HG02981 (cell line): ENCODE data around the gene APOA4.

ENCODE experiments used
- ATAC-seq: cut with Tn5 transposase; IDR thresholded peaks from one replicate; pipeline ENCODE4 v1.9.1; 2021; ENCODE audit warnings: mild to moderate bottlenecking, moderate library complexity; ENCODE audit not compliant: unreplicated experiment

The APOA4 gene

DNA sequence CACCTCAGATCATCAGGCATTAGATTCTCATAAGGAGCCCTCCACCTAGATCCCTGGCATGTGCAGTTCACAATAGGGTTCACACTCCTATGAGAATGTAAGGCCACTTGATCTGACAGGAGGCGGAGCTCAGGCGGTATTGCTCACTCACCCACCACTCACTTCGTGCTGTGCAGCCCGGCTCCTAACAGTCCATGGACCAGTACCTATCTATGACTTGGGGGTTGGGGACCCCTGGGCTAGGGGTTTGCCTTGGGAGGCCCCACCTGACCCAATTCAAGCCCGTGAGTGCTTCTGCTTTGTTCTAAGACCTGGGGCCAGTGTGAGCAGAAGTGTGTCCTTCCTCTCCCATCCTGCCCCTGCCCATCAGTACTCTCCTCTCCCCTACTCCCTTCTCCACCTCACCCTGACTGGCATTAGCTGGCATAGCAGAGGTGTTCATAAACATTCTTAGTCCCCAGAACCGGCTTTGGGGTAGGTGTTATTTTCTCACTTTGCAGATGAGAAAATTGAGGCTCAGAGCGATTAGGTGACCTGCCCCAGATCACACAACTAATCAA, 8.8 kb upstream of the APOA4 start:
- ATAC-seq = no peak

DNA sequence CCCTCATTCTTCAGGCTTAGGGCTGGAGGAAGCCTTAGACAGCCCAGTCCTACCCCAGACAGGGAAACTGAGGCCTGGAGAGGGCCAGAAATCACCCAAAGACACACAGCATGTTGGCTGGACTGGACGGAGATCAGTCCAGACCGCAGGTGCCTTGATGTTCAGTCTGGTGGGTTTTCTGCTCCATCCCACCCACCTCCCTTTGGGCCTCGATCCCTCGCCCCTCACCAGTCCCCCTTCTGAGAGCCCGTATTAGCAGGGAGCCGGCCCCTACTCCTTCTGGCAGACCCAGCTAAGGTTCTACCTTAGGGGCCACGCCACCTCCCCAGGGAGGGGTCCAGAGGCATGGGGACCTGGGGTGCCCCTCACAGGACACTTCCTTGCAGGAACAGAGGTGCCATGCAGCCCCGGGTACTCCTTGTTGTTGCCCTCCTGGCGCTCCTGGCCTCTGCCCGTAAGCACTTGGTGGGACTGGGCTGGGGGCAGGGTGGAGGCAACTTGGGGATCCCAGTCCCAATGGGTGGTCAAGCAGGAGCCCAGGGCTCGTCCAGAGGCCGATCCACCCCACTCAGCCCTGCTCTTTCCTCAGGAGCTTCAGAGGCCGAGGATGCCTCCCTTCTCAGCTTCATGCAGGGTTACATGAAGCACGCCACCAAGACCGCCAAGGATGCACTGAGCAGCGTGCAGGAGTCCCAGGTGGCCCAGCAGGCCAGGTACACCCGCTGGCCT, 7.2 kb upstream of the APOA4 start:
- ATAC-seq = no peak

DNA sequence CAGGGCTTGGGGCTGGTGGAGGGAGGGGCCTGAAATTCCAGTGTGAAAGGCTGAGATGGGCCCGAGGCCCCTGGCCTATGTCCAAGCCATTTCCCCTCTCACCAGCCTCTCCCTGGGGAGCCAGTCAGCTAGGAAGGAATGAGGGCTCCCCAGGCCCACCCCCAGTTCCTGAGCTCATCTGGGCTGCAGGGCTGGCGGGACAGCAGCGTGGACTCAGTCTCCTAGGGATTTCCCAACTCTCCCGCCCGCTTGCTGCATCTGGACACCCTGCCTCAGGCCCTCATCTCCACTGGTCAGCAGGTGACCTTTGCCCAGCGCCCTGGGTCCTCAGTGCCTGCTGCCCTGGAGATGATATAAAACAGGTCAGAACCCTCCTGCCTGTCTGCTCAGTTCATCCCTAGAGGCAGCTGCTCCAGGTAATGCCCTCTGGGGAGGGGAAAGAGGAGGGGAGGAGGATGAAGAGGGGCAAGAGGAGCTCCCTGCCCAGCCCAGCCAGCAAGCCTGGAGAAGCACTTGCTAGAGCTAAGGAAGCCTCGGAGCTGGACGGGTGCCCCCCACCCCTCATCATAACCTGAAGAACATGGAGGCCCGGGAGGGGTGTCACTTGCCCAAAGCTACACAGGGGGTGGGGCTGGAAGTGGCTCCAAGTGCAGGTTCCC, 6.5 kb upstream of the APOA4 start, which contains the start of gene APOC3:
TSS of gene APOC3 (plus strand) at position 383 of the 659 bp plus-strand sequence. CDS start 676 bp downstream, outside the sequence.
- no peak for ATAC-seq

GRCh38 chr11:116828632-116829524, 5.8 kb upstream of the APOA4 start:
- no peak for ATAC-seq

- ATAC-seq = no peak
Measured at GRCh38 chr11:116827461-116827860, 4.4 kb upstream of the APOA4 start.

DNA sequence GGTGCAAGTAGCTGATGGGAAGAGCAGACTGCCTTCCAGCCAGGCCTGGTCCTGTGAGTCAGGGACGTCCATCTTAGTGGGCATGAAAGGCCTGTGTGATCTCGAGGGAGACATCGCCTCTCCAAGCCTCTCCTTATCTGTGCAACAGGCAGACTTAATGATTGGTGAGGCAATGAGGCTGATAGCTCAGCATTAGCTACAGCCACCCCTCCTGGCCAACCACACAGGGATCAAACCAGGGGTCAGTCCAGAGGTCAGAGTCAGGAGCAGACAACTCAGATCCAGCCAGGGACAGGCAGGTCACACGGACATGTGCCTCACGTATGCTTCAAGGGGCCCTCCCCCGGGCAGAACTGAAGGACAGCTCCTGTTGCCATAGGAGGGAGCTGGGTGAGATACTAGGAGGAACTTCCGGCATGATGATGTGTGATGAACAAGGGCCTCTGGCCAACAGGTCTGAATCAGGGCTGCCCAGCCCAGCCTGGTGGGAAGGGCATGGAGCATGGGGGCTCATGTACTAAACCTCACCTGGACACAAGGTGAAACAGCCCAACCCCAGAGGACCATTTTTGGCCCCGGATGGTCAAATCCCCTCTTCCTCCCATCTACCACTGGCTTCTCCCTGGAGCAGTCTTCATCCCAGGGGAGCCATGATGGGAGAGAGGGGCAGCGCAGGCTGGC, 3.8 kb upstream of the APOA4 start:
- no peak for ATAC-seq

DNA sequence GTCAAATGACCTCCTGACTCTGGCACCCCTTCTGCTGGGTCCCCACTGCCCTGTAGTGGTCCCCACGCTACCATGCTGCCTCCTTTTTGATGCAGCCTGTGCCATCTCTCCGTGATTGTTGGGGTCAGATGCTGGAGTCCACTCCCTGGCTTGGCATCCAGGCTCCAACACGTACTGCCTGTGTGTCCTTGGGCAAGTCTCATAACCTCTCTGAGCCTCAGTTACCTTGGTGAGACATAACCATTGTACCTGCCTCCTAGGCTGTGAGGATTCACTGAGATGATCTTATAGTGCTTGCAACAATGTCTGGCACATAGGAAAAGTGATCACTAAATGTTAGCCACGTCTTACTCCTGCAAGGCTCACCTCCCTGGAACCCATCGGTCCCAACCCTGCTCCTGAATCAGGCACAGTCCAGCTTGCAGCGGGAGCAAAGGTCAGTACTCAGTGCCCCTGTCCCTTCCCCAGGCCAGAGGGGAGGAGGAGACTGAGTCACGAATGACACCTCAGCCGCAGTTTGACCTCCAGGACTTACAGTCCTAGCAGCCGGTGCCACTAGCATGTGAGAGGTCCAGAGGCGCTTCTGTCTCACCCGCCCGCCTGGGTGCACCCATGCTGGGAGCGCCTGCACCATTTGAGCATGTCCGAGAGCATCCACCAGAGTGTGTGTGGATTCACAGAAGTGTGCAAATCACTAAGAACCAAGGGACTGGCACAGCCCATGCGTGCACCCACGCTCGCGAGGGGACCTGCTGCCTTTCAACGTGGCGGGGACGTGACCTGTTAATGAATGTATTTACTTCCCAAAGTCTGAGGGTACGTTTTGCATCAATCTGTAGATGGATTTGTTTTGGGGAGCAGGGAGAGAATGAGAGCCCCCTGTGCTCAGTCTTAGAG, 3.0 kb upstream of the APOA4 start:
- no peak for ATAC-seq

DNA sequence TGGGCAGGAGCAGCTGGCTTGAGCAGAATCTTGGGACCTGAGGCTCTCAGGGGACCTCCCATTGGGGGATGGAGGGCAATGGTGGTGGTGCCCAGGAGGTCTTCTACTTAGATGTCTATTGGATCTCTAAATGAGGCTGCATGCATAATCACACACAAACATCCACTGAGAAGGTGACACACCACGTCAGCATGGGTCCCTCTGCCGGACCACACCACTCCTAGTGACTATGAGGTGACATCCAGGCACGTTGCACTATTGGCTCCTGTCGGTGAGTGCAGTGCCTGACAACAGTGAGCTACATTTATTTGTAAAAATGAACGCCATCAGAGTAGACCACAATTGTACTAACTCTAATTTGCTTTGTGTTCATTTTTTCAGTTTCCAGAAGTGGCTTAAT, 2.3 kb upstream of the APOA4 start:
- no peak for ATAC-seq

DNA sequence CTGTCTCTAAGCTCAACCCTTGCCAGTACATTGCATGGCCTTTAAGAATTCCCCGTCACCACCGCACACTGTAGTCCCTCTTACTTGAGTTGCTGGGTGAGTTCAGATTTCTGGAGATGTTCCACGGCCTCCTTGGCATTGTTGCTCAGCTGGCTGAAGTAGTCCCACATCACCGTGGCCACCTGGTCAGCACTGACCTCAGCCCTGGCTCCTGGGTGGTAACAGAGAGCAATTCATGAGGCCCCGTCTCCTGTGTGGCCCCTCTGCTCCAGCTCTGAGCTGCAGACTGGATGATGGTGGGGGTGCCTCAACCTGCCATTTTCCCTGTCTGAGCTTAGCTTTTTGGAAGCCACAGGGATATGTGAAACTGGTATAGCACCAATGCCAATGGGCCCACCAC, 529 bp downstream of the APOA4 start:
- ATAC-seq = no peak

DNA sequence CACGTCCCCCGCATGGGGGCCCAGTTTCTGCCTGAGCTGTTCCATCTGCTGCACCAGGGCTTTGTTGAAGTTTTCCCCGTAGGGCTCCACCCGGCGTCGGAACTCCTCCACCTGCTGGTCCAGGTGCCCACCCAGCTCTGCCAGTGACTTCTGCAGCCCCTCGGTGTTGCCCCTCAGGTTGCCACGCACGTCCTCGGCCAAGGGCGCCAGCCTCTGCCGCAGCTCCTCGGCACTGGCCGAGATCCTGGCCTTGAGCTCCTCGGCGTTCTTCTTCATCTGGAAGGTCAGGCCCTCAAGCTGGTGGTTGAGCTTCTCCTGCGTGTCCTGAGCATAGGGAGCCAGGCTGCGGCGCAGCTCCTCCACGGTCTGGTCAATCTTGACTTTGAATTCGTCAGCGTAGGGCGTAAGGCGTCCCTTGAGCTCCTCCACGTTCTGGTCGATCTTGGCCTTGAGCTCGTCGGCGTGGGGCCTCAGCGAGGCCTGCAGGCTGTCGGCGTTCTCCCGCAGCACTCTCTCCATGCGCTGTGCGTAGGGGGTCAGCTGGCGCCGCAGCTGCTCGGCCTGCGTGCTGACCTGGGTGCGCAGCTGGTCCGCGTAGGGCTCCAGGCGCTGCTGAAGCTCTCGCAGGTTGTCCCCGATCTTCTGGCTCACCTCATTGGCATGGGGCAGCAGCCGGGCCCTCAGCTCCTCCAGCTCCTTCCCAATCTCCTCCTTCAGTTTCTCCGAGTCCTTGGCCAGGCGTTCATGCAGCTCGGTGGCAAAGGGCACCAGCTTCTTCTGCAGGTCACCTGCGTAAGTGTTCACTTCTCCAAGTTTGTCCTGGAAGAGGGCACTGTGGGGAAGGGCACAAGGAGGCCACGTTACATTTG, 1.8 kb downstream of the APOA4 start:
- ATAC-seq = no peak

GRCh38 chr11:116819049-116819448, 4.1 kb downstream of the APOA4 start:
- ATAC-seq = no peak

DNA sequence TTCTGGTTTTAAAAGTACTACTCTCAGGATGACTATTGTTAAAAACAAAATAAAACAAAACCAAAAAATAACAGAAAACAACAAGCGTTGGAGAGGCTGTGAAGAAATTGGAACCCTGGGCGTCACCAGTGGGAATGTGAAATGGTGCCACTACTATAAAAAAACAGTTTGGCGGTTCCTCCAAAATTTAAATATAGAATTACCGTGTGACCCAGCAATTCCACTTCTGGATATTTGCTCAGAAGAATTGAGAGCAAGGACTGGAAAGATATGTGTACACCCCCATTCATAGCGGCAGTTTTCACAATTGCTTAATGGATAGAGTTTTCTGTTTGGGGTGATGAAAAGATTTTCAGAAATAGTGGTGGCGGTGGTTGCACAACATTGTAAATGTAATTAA, 8.6 kb downstream of the APOA4 start:
- no peak for ATAC-seq

DNA sequence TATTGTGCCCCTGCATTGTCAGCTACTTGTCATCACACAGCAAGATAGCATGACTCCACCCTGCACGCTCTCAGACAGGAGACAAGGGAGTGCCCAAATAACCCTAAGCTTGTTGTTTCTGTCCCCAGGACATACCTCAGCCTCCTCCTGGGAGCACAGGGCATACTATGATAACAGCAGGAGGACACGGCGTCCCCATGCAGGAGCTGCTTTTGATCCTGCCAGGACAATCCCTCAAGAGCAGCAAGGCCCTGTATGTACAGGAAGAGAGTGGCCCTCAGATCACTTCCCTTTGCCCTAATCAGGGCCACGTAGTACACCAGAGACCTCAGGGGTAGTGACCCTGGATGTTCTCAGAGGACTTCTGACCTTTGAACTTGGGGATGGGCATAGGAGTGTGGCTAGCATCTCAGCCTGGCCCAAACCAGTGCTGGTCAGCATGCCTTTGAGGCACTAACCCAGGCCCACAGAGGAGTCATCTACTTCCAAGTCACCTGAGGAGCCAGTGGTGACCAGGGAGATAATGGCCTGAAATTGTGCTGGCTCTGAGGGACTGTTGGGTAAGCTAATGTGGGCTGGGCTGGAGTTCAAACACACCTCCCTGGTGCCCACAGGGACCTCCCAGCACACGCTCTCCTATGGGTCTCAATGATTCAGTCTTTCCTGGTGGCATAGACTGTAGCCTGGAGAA, 9.2 kb downstream of the APOA4 start:
- no peak for ATAC-seq

- ATAC-seq = no peak
Measured at GRCh38 chr11:116813170-116813569, 9.9 kb downstream of the APOA4 start.

DNA sequence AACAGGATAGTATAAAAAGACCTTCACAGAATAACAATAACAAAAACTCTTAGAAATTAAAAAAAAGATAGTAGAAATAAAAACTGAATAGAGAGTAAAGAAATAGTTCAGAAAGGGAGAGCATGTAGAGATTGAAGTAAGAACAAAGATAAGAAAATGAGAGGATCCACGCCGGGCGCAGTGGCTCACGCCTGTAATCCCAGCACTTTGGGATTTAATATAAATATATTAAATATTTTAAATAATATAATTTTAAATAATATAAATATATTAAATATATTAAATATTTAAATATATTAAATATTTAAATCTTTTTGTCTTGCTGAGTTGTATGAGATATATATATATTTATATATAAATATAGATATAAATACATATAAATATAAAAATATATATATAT, 11.0 kb downstream of the APOA4 start:
- no peak for ATAC-seq

GRCh38 chr11:116811194-116811593, 11.9 kb downstream of the APOA4 start:
- no peak for ATAC-seq

GRCh38 chr11:116808262-116809175, 14.6 kb downstream of the APOA4 start:
- ATAC-seq = no peak
